Smooth muscle cell (in vitro differentiated cells): Measurements from ENCODE around the gene LRSAM1. TPM values are rescaled to one million over a fixed set of nuclear protein-coding genes. Genes with fewer than 3 reads are reported as not detected.

Source experiments
- DNase-seq: peaks from one replicate; lab custom pipeline; 2025; ENCODE audit not compliant: unreplicated experiment; lab: John Stamatoyannopoulos, UW
- H2AFZ ChIP-seq: fragments of 200-600 bp; sonication (generic); 2 replicates; pipeline ENCODE4 v1.6.0; 2016; ENCODE audit warnings: antibody characterized with exemption, low read depth, mild to moderate bottlenecking
- H3F3A ChIP-seq: fragments of 200-600 bp; sonication (generic); 2 replicates; pipeline ENCODE4 v1.6.0; 2017; ENCODE audit warnings: antibody characterized with exemption, low read depth
- H3K27ac ChIP-seq: fragments of 200-600 bp; sonication (generic); 2 replicates; pipeline ENCODE4 v1.5.1; 2016; ENCODE audit warnings: low read depth, mild to moderate bottlenecking
- H3K27me3 ChIP-seq: fragments of 200-600 bp; sonication (generic); 2 replicates; pipeline ENCODE4 v1.6.1; 2016; ENCODE audit warnings: low read depth, mild to moderate bottlenecking
- H3K36me3 ChIP-seq: fragments of 200-600 bp; sonication (generic); 2 replicates; pipeline ENCODE4 v1.5.1; 2016; ENCODE audit warnings: low read depth
- H3K4me1 ChIP-seq: fragments of 200-600 bp; sonication (generic); 2 replicates; pipeline ENCODE4 v1.5.1; 2016; ENCODE audit warnings: low read depth
- H3K4me2 ChIP-seq: fragments of 200-600 bp; sonication (generic); 2 replicates; pipeline ENCODE4 v1.6.0; 2016; ENCODE audit warnings: mild to moderate bottlenecking
- H3K4me3 ChIP-seq: fragments of 200-600 bp; sonication (generic); 2 replicates; pipeline ENCODE4 v1.5.1; 2016; ENCODE audit warnings: mild to moderate bottlenecking
- H3K79me2 ChIP-seq: fragments of 200-600 bp; sonication (generic); 2 replicates; pipeline ENCODE4 v1.6.0; 2016; ENCODE audit warnings: low read depth, mild to moderate bottlenecking
- H3K9ac ChIP-seq: fragments of 200-600 bp; sonication (generic); 2 replicates; pipeline ENCODE4 v1.6.0; 2016; ENCODE audit warnings: low read depth
- H3K9me3 ChIP-seq: fragments of 200-600 bp; sonication (generic); replicated peaks from 2 replicates; pipeline ENCODE4 v1.5.1; 2016; ENCODE audit warnings: low read depth
- H4K20me1 ChIP-seq: fragments of 200-600 bp; sonication (generic); 2 replicates; pipeline ENCODE4 v1.6.0; 2016; ENCODE audit warnings: low read depth
- CTCF ChIP-seq: fragments of 200-600 bp; sonication (generic); IDR thresholded peaks from 2 replicates; pipeline ENCODE4 v1.5.1; 2017; ENCODE audit warnings: borderline replicate concordance, mild to moderate bottlenecking, antibody characterized with exemption; ENCODE audit not compliant: insufficient read depth, poor library complexity, severe bottlenecking
- WGBS: methylation state at CpG from one replicate; pipeline ENCODE4 v1.1.7; 2016; ENCODE audit warnings: low lambda C conversion rate; 5-methylcytosine and 5-hydroxymethylcytosine counted together
- polyA plus RNA-seq: library from polyadenylated mRNA; unstranded; fragments of >200 nt; fragmentation: Nextera tagmentation; extraction: Ambion mirVana; gene quantifications from 2 replicates; pipeline ENCODE4 v1.2.1, GENCODE V29; 2016
- total RNA-seq: library from RNA; depleted of rRNA; stranded (reverse); fragments of >200 nt; gene quantifications from 2 replicates; pipeline ENCODE4 v1.2.3, GENCODE V29; 2014

Gene LRSAM1
- total and polyA plus RNA-seq, 2 experiments from 2014 or later, result 10.5 to 27.0 TPM

- TF ChIP-seq CTCF, result no peak
- Histone ChIP-seq H3K27ac (no peak overlapping the region), H3K36me3 (no peaks in the 10 kb centered on the region), H3K27me3 (no peaks in the 10 kb centered on the region), H3K79me2 (no peaks in the 10 kb centered on the region), H3K4me2 (no peak overlapping the region), H3K4me3 (no peak overlapping the region), H3K9ac (no peak overlapping the region), H4K20me1 (peaks cover 42% of the 10 kb centered on the region), H2AFZ (no peak overlapping the region), H3F3A (no peaks in the 10 kb centered on the region), H3K9me3 (no peaks in the 10 kb centered on the region), H3K4me1 (no peaks in the 10 kb centered on the region)
- 93% methylated on average over 20 of the region's 20 CpGs for WGBS
- no peak for DNase-seq
Observed at GRCh38 chr9:127503379-127503921, 52.1 kb downstream of the LRSAM1 start.

GRCh38 chr9:127503947-127504886 is 52.9 kb downstream of the LRSAM1 start:
- Histone ChIP-seq H3K27ac (peak overlapping the region; percentile 4), H3K79me2 (no peaks in the 10 kb centered on the region)
- 65% methylated on average over 25 of the region's 25 CpGs for WGBS

GRCh38 chr9:127504887-127505251 is 53.6 kb downstream of the LRSAM1 start:
- H3K79me2 ChIP-seq, result no peaks in the 10 kb centered on the region

More at GRCh38 chr9:127503947-127504886, 52.9 kb downstream of the LRSAM1 start:
- DNase-seq, result peak; percentile 22
- Histone ChIP-seq H3K9ac (no peak overlapping the region), H3K36me3 (no peaks in the 10 kb centered on the region), H4K20me1 (peaks cover 48% of the 10 kb centered on the region), H3K9me3 (no peaks in the 10 kb centered on the region), H3F3A (no peaks in the 10 kb centered on the region), H3K4me3 (no peak overlapping the region), H3K4me1 (no peaks in the 10 kb centered on the region), H2AFZ (no peak overlapping the region), H3K27me3 (no peaks in the 10 kb centered on the region), H3K4me2 (no peak overlapping the region)
- peak; percentile 76 for TF ChIP-seq CTCF

More at GRCh38 chr9:127504887-127505251, 53.6 kb downstream of the LRSAM1 start:
- Histone ChIP-seq H2AFZ (no peak overlapping the region), H3K4me1 (no peaks in the 10 kb centered on the region), H3F3A (no peaks in the 10 kb centered on the region), H3K4me3 (no peak overlapping the region), H3K9me3 (no peaks in the 10 kb centered on the region), H3K4me2 (no peak overlapping the region), H4K20me1 (peaks cover 50% of the 10 kb centered on the region), H3K36me3 (no peaks in the 10 kb centered on the region), H3K27ac (peak overlapping the region; percentile 42), H3K27me3 (no peaks in the 10 kb centered on the region), H3K9ac (no peak overlapping the region)
- DNase-seq, result no peak
- TF ChIP-seq CTCF, result no peak
- 94% methylated on average over 8 of the region's 8 CpGs for whole genome bisulfite sequencing
